ENCODE data around the gene CALR3. TPM values are rescaled to one million over a fixed set of nuclear protein-coding genes. Genes with fewer than 3 reads are reported as not detected.

CALR3 gene
- total RNA-seq, 2 experiments from 2014 or later: not detected

- TF ChIP-seq CTCF (IDR thresholded peaks at IDR 0.05): no peak
- Mint-ChIP-seq H3K27ac (no peak overlapping the region), H3K4me3 (no peak overlapping the region), H3K9me3 (no peaks in the 10 kb centered on the region), H3K36me3 (ENCODE audit: low read depth) (peaks cover 41% of the 10 kb centered on the region), H3K27me3 (no peaks in the 10 kb centered on the region), H3K4me1 (ENCODE audit: low read depth) (peaks cover 2% of the 10 kb centered on the region)
- ATAC-seq: no peak
- CTCF ChIA-PET: no interaction called here
- intact Hi-C loops (cut with micrococcal nuclease): no loop called here
- no peak for DNase-seq
- POLR2A ChIA-PET: no interaction called here
Measured at GRCh38 chr19:16520986-16521624, 25.1 kb upstream of the CALR3 start.

- ATAC-seq (no peak), DNase-seq (no peak)
- H3K36me3 Mint-ChIP-seq (ENCODE audit: low read depth): peaks cover 35% of the 10 kb centered on the region
- TF ChIP-seq CTCF (IDR thresholded peaks at IDR 0.05): no peak
- H3K27ac Mint-ChIP-seq: no peak overlapping the region
- intact Hi-C loops (cut with micrococcal nuclease): no loop called here
- no peaks in the 10 kb centered on the region for H3K27me3 Mint-ChIP-seq
- POLR2A ChIA-PET: no interaction called here
- CTCF ChIA-PET: no interaction called here
- H3K4me3 Mint-ChIP-seq: no peak overlapping the region
- peaks cover 2% of the 10 kb centered on the region for H3K4me1 Mint-ChIP-seq (ENCODE audit: low read depth)
- no peaks in the 10 kb centered on the region for H3K9me3 Mint-ChIP-seq
Measured at GRCh38 chr19:16520074-16520973, 24.4 kb upstream of the CALR3 start.

DNA sequence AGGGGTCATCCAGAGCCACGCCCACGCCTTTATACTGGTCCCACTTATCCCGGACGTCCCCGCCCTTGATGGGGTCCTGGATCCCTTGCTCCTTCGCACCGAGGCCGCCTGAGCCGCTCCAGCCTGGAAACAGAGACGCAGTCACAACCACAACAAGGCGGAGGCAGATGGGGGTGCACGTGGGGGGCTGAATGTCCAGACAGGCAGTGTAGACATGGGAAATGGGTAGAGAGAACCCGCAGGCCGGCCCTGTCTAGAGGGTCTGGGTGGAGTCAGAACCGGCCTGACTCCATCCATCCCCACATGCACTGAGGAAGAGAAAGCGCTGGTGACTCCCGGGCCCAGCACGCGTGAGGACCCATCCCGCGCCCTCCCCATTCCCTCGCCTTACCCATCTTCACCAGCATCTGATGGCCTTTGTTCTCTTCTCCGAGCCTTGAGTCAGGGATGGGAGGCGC lies 23.3 kb upstream of the CALR3 start:
- Mint-ChIP-seq H3K9me3 (no peaks in the 10 kb centered on the region), H3K4me3 (no peak overlapping the region), H3K27me3 (no peaks in the 10 kb centered on the region), H3K36me3 (ENCODE audit: low read depth) (peaks cover 34% of the 10 kb centered on the region), H3K27ac (no peak overlapping the region), H3K4me1 (ENCODE audit: low read depth) (peaks cover 2% of the 10 kb centered on the region)
- no peak for DNase-seq
- ChIA-PET CTCF (no interaction called here), POLR2A (no interaction called here)
- no peak for TF ChIP-seq CTCF (IDR thresholded peaks at IDR 0.05)
- no peak for ATAC-seq
- intact Hi-C loops (cut with micrococcal nuclease): no loop called here

- no peak for DNase-seq
- TF ChIP-seq CTCF (IDR thresholded peaks at IDR 0.05): no peak
- Mint-ChIP-seq H3K9me3 (no peaks in the 10 kb centered on the region), H3K27ac (no peak overlapping the region), H3K4me3 (no peak overlapping the region), H3K27me3 (no peaks in the 10 kb centered on the region), H3K4me1 (ENCODE audit: low read depth) (peaks cover 2% of the 10 kb centered on the region), H3K36me3 (ENCODE audit: low read depth) (peaks cover 29% of the 10 kb centered on the region)
- ChIA-PET CTCF (no interaction called here), POLR2A (interaction anchor here (1.4 kb wide), 1 partner anchor 11 kb away, joined by 3 read pairs; no protein-coding TSS in a partner anchor)
- intact Hi-C loops (cut with micrococcal nuclease): no loop called here
- ATAC-seq: no peak
Measured at GRCh38 chr19:16518483-16519229, 22.7 kb upstream of the CALR3 start.

All from activated CD8-positive, alpha-beta T cell treated with anti-CD3 and anti-CD28 coated beads for 36 hours (primary cell).